B cell (primary cell): ENCODE data around the gene PDLIM5.

Experiments
- EZH2 ChIP-seq: IDR thresholded peaks from 2 replicates; pipeline ENCODE4 v1.6.1; 2012; ENCODE audit warnings: borderline replicate concordance, low read depth, mild to moderate bottlenecking, moderate library complexity, low read length; ENCODE audit not compliant: insufficient read depth, poor library complexity, severe bottlenecking
- TF ChIP-seq, protein P1 (sequence below): fragments of 200-600 bp; IDR thresholded peaks from one replicate; pipeline ENCODE4 v1.8.0; 2022; ENCODE audit warnings: antibody characterized with exemption, mild to moderate bottlenecking

DNA sequence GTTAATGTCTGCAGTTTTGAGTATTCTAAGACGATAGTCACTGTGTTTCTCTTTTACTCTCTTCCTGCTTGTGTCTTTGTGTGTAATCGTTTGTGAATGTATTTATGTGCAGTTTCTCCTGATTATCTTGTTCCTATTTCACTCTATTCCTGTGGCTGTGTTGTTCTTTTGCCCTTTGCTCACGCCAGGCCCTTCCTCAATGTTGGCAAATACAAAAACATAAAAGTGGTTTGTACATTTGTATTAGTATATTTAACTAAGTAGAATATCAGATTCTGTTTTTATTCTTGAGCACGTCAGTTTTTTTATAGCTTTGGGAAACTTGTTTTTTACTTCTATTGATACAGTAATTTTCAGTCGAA is 198.4 kb downstream of the PDLIM5 start:
- TF ChIP-seq, protein P1, sequence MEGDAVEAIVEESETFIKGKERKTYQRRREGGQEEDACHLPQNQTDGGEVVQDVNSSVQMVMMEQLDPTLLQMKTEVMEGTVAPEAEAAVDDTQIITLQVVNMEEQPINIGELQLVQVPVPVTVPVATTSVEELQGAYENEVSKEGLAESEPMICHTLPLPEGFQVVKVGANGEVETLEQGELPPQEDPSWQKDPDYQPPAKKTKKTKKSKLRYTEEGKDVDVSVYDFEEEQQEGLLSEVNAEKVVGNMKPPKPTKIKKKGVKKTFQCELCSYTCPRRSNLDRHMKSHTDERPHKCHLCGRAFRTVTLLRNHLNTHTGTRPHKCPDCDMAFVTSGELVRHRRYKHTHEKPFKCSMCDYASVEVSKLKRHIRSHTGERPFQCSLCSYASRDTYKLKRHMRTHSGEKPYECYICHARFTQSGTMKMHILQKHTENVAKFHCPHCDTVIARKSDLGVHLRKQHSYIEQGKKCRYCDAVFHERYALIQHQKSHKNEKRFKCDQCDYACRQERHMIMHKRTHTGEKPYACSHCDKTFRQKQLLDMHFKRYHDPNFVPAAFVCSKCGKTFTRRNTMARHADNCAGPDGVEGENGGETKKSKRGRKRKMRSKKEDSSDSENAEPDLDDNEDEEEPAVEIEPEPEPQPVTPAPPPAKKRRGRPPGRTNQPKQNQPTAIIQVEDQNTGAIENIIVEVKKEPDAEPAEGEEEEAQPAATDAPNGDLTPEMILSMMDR: no peak
- no peak for TF ChIP-seq EZH2
